ENCODE data around the gene LAMB1.

LAMB1 gene

GRCh38 chr7:107998660-107999480 lies 4.1 kb downstream of the LAMB1 start:
- no peak for DNase-seq (ENCODE audit: low spot score)

DNA sequence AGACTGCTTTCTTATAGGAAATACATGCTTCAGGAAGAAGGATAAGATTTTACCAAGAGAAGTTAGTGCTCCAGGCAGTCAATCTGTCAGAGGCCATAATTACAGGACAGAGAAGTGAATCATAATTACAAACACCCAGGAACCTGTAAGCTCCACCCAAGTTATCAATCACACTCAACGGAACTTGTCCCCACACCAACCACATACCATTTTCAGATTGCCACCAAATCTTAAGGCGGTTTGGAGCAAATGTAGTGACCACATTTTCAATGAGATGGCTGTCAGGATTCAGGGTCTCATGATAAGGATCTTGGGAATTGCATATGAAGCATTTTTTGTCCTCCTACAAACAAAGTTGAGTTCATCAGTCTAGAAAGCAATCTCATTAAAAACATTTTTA lies 4.8 kb downstream of the LAMB1 start:
- DNase-seq (ENCODE audit: low spot score), result no peak

GRCh38 chr7:107996072-107996882 lies 6.7 kb downstream of the LAMB1 start:
- DNase-seq (ENCODE audit: low spot score), result no peak

- no peak for DNase-seq (ENCODE audit: low spot score)
Measured at GRCh38 chr7:107995184-107996071, 7.5 kb downstream of the LAMB1 start.

DNA sequence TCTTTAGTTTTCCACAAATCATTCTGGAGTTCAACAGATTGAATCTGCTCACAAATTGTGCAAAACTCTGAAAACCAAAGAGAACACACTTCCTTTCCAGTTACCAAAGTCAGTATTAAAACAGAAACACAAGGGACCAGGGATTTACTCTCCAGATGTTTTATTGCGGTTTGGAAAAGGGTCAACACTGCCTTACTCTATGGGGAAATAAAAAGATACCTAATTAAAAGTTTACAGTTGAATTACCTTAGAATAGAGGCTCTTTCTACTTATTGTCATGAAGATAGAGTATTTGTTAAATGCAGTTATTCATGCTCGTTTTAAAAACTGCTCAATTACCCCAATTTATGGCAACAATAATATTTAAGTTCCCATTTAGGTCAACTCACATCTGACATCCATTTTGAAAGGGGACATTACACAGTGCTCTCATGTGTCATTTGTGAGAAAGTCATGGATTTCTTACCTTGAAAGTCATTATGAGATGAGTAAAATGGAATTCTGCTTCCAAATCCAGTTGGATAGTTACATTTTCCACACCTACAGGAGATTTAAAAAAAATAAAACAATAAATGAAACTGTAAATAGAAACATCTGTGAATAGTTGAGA lies 8.4 kb downstream of the LAMB1 start:
- no peak for DNase-seq (ENCODE audit: low spot score)

GRCh38 chr7:107993891-107994291 lies 9.1 kb downstream of the LAMB1 start:
- DNase-seq (ENCODE audit: low spot score), result no peak

- DNase-seq (ENCODE audit: low spot score), result no peak
Measured at GRCh38 chr7:107989618-107990373, 13.2 kb downstream of the LAMB1 start.

DNA sequence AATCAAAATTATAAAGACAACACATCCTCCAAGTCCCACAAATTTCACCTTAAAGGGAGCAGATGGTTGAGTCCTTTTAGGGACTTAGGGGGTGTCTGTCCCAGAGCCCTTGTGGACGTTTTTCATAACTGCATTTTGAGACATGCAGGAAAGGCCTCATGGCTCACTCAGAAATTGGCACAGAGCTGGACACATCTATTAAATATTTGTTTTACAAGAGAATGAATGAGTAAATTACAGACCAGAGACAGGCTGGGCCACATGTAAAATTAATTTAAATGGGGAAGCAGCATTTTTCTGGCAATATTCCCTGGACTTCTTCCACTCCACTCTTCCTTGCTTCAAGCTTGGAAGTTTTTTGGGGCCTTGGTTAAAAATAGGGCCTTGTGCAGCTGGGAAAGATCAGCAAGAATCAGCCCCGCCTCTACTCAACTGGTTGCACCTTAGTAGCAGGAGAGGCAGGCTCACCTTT lies 20.0 kb downstream of the LAMB1 start:
- no peak for DNase-seq (ENCODE audit: low spot score)

GRCh38 chr7:107982042-107982840 lies 20.7 kb downstream of the LAMB1 start:
- DNase-seq (ENCODE audit: low spot score), result no peak

DNA sequence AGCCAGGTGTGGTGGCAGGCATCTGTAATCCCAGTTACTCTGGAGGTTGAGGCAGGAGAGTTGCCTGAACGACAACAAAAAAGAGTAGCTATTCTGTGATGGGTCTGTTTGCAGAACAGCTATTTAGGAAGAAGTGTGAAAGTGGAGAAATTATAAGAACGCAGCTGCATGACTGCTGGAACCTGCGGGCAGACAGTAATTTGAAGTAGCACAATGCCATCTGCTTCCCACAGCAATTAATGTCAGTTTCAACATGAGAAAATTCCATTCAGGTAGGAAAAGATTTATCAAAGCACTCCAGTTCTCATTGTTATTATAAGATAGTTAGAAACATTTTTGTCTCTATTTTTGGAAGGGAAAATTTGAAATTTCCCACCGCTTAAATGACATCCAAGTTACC lies 21.5 kb downstream of the LAMB1 start:
- DNase-seq (ENCODE audit: low spot score), result no peak

GRCh38 chr7:107980671-107981190 lies 22.2 kb downstream of the LAMB1 start:
- DNase-seq (ENCODE audit: low spot score), result no peak

- DNase-seq (ENCODE audit: low spot score), result no peak
Measured at GRCh38 chr7:107980171-107980570, 22.8 kb downstream of the LAMB1 start.

GRCh38 chr7:107978815-107979408 lies 24.0 kb downstream of the LAMB1 start:
- DNase-seq (ENCODE audit: low spot score), result no peak

DNA sequence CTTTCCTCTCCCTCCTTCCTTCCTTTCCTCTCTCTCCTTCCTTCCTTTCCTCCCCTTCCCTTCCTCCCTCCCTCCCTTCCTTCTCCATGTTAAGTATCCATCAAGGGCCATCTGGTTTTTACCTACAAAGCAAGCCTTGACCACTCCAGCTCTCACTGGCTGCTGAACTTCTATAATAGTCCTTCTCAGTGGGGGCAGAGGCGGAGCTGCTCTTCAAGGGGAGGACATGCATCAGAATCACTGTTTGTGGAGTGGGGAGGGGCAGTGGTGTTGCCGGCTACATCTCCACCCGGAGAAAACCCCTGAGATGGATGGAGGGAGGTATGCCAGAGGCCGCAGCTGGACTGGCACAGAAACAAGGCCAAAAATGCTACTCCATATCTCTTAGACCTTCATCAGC lies 25.9 kb downstream of the LAMB1 start:
- no peak for DNase-seq (ENCODE audit: low spot score)

DNA sequence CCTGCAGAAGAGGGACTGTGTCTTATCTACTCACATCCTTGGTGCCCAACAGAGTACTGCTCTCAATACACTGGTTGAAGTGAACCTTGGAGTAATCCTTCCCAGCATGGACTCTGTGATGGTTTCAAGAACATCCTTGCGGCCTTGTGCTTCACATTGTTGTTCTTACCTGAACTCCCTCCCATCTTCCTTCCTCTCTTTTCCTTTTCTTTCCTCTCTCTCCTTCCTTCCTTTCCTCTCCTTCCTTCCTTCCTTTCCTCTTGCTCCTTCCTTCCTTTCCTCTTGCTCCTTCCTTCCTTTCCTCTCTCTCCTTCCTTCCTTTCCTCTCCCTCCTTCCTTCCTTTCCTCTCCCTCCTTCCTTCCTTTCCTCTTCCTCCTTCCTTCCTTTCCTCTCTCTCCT lies 26.3 kb downstream of the LAMB1 start:
- no peak for DNase-seq (ENCODE audit: low spot score)

DNA sequence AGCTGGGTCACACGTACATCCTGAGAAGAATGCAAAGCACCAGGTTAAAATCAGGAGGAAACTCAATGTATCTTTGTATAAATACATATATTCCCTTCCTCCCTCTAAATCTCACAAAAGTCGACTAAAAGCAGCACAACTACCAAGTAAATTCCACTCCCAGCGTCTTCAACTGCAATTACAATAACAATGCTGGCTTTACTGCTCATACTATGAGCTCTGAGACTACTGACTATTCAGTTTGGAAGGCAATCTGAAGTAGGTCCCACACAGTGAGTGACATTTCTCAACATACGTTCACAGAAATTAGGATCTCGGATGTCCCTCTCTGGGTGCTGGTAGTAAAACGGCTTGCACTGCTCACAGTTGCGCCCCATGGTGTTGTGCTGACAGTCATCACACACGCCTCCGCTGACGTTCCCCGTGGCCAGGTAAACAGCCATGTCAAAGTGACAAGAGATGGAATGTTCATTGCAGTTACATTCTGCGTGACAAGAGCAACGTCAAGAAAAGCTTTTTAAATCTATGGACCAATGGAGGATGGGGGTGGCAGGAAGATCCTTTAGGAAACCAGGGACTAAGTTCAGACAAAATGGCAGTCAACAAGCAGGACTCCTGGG lies 27.5 kb downstream of the LAMB1 start:
- DNase-seq (ENCODE audit: low spot score), result no peak

DNA sequence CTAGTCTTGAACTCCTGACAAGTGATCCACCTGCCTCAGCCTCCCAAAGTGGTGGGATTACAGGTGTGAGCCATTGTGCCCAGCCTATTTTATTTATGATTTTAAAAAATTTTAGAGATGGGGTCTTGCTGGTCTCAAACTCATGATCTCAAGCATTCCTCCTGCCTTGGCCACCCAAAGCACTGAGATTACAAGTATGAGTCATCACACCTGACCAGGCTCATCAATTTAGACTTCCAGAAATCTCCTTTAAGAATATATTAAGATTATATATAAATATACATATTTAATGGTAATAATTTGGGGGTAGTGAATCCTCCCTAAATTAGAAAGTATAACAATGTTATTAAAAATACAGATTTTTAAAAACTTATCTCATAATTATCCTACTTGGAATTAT lies 29.1 kb downstream of the LAMB1 start:
- no peak for DNase-seq (ENCODE audit: low spot score)

DNA sequence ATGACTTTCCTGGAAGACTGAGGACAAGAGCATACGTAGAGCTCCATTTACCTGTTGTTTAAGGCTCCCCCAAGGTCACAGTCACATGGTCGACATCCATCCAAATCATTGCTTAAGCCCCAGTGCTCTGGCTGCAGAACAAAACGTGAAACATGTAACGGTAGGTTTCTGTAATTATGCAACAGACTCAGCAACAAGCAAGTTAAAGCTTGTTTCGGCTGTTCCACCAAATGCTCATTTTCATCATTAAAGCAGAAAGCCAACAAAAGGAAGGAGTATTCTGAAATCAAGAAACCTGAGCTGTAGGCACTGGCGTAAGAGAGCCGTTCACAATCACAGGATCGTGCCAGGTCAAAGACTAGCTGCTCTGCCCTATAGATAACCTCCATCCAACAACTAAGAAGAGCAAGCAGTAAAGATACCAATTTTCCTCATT lies 30.0 kb downstream of the LAMB1 start:
- no peak for DNase-seq (ENCODE audit: low spot score)

DNA sequence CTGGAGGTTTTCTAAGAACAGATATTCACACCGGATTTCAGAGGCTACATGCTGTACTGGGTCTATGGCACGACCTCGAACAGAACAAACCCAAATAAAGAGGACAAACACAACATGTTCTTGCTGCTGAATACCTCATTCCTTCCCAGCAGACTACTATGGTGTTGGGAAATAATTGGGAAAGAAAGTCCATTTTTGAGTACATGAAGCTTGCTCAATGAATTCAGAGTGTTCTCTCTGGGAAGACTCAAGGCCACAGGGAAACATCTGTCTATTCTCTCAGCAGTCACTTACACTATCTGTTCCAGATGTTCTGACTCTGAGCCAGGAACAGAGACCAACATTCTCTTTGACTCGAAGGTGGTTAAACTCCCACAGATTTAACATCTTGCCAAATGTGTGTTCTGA lies 30.9 kb downstream of the LAMB1 start:
- DNase-seq (ENCODE audit: low spot score), result no peak

Measured in CD4-positive, alpha-beta T cell treated with Interleukin-15 for 4 hours (primary cell).